ENCODE results near the gene CHST15. TPM values are rescaled to one million over a fixed set of nuclear protein-coding genes. Genes with fewer than 3 reads are reported as not detected.

The CHST15 gene
- total and polyA plus RNA-seq, 11 donors: 0.88 to 27.1 (median 4.1) TPM

GRCh38 chr10:124008681-124009080, 84.7 kb downstream of the CHST15 start:
- Histone ChIP-seq H3K27ac (peak overlapping the region in 1 of 12 donors; percentile 84), H3K27me3 (no peaks in the 10 kb centered on the region), H3K4me1 (no peaks in the 10 kb centered on the region), H3K4me3 (no peak overlapping the region), H3K9me3 (peaks cover 0 to 7% (median 0%) of the 10 kb centered on the region in 12 donors), H3K36me3 (peaks cover 0 to 58% (median 3%) of the 10 kb centered on the region in 9 donors)
- no peak for TF ChIP-seq CTCF (IDR thresholded peaks at IDR 0.05)
- no peak for TF ChIP-seq POLR2A (IDR thresholded peaks at IDR 0.05)
- ATAC-seq (no peak), DNase-seq (no peak)
- intact Hi-C loops (cut with DNase I): no loop called here
- 83 to 89% (median 85%) methylated on average over 10 of the region's 10 CpGs for WGBS, 4 donors

- no peak overlapping the region for H3K4me3 ChIP-seq
- peak overlapping the region in 1 of 12 donors; percentile 84 for H3K27ac ChIP-seq
- 84 to 85% (median 85%) methylated on average over 14 of the region's 14 CpGs for WGBS, 4 donors
- DNase-seq (no peak), ATAC-seq (no peak)
- no peaks in the 10 kb centered on the region for H3K27me3 ChIP-seq
- intact Hi-C loops (cut with DNase I): no loop called here
- peaks cover 0 to 2% (median 0%) of the 10 kb centered on the region in 12 donors for H3K9me3 ChIP-seq
- peaks cover 0 to 53% (median 3%) of the 10 kb centered on the region in 9 donors for H3K36me3 ChIP-seq
- H3K4me1 ChIP-seq: no peaks in the 10 kb centered on the region
- no peak for TF ChIP-seq POLR2A (IDR thresholded peaks at IDR 0.05)
- no peak for TF ChIP-seq CTCF (IDR thresholded peaks at IDR 0.05)
These were observed 85.2 kb downstream of the CHST15 start for GRCh38 chr10:124008187-124008586.

- H3K36me3 ChIP-seq: peaks cover 0 to 51% (median 3%) of the 10 kb centered on the region in 9 donors
These were observed 85.6 kb downstream of the CHST15 start for GRCh38 chr10:124007773-124008145.

More at GRCh38 chr10:124007773-124008145, 85.6 kb downstream of the CHST15 start:
- no peaks in the 10 kb centered on the region for H3K4me1 ChIP-seq
- H3K4me3 ChIP-seq: no peak overlapping the region
- H3K27ac ChIP-seq: peak overlapping the region in 1 of 12 donors; percentile 84
- 88 to 93% (median 92%) methylated on average over 8 of the region's 8 CpGs for WGBS, 4 donors
- no peak for DNase-seq
- H3K9me3 ChIP-seq: no peaks in the 10 kb centered on the region
- intact Hi-C loops (cut with DNase I): no loop called here
- no peaks in the 10 kb centered on the region for H3K27me3 ChIP-seq
- TF ChIP-seq POLR2A (IDR thresholded peaks at IDR 0.05): no peak
- no peak for TF ChIP-seq CTCF (IDR thresholded peaks at IDR 0.05)
- ATAC-seq: no peak
